HG03060 (cell line): ENCODE measurements around the gene ERP27.

Experiments
- ATAC-seq: cut with Tn5 transposase; IDR thresholded peaks from one replicate; pipeline ENCODE4 v1.9.1; 2021; ENCODE audit warnings: low read depth, moderate number of reproducible peaks; ENCODE audit not compliant: unreplicated experiment

The ERP27 gene

GRCh38 chr12:14938301-14938700, at the start of gene ERP27:
Gene ERP27 (minus strand): TSS chr12:14938537. CDS start chr12:14938508, 29 bp downstream.
- no peak for ATAC-seq

- no peak for ATAC-seq
Measured at GRCh38 chr12:14988035-14988434, 49.7 kb upstream of the ERP27 start.

- ATAC-seq = no peak
Measured at GRCh38 chr12:14986449-14986848, 48.1 kb upstream of the ERP27 start.

GRCh38 chr12:14984766-14985285, 46.5 kb upstream of the ERP27 start:
- ATAC-seq = no peak

- no peak for ATAC-seq
Measured at GRCh38 chr12:14984036-14984435, 45.7 kb upstream of the ERP27 start.

- no peak for ATAC-seq
Measured at GRCh38 chr12:14982991-14983390, 44.7 kb upstream of the ERP27 start.

- ATAC-seq = no peak
Measured at GRCh38 chr12:14982562-14982961, 44.2 kb upstream of the ERP27 start.

- no peak for ATAC-seq
Measured at GRCh38 chr12:14981049-14981448, 42.7 kb upstream of the ERP27 start.

- ATAC-seq = no peak
Measured at GRCh38 chr12:14979468-14979867, 41.1 kb upstream of the ERP27 start.

GRCh38 chr12:14976658-14977057, 38.3 kb upstream of the ERP27 start:
- ATAC-seq = no peak

GRCh38 chr12:14975457-14975856, 37.1 kb upstream of the ERP27 start:
- ATAC-seq = no peak

- no peak for ATAC-seq
Measured at GRCh38 chr12:14974633-14975032, 36.3 kb upstream of the ERP27 start.

- no peak for ATAC-seq
Measured at GRCh38 chr12:14972816-14973215, 34.5 kb upstream of the ERP27 start, which contains the start of gene PDE6H. Gene PDE6H (plus strand): TSS chr12:14973042. CDS start chr12:14978013, 4,971 bp downstream.

- no peak for ATAC-seq
Measured at GRCh38 chr12:14970473-14970872, 32.1 kb upstream of the ERP27 start.

GRCh38 chr12:14968478-14968877, 30.1 kb upstream of the ERP27 start:
- no peak for ATAC-seq

GRCh38 chr12:14965221-14965620, 26.9 kb upstream of the ERP27 start:
- no peak for ATAC-seq

GRCh38 chr12:14964406-14964805, 26.1 kb upstream of the ERP27 start:
- ATAC-seq = no peak

GRCh38 chr12:14963520-14963919, 25.2 kb upstream of the ERP27 start:
- no peak for ATAC-seq

- no peak for ATAC-seq
Measured at GRCh38 chr12:14962797-14963196, 24.5 kb upstream of the ERP27 start.

- ATAC-seq = no peak
Measured at GRCh38 chr12:14962153-14962539, 23.8 kb upstream of the ERP27 start.

GRCh38 chr12:14961466-14962152, 23.3 kb upstream of the ERP27 start, which contains the start of gene ARHGDIB:
Gene ARHGDIB (minus strand): TSS chr12:14961601. CDS start chr12:14950712, 10,889 bp downstream.
- peak; percentile 58 for ATAC-seq
